IPS-NIHi11 (cell line): Measurements from ENCODE around the gene PPP2R2C.

Experiments
- DNase-seq: peaks from one replicate; pipeline ENCODE4 v3.0.0; 2012; ENCODE audit warnings: mixed read lengths, low spot score

The PPP2R2C gene

DNA sequence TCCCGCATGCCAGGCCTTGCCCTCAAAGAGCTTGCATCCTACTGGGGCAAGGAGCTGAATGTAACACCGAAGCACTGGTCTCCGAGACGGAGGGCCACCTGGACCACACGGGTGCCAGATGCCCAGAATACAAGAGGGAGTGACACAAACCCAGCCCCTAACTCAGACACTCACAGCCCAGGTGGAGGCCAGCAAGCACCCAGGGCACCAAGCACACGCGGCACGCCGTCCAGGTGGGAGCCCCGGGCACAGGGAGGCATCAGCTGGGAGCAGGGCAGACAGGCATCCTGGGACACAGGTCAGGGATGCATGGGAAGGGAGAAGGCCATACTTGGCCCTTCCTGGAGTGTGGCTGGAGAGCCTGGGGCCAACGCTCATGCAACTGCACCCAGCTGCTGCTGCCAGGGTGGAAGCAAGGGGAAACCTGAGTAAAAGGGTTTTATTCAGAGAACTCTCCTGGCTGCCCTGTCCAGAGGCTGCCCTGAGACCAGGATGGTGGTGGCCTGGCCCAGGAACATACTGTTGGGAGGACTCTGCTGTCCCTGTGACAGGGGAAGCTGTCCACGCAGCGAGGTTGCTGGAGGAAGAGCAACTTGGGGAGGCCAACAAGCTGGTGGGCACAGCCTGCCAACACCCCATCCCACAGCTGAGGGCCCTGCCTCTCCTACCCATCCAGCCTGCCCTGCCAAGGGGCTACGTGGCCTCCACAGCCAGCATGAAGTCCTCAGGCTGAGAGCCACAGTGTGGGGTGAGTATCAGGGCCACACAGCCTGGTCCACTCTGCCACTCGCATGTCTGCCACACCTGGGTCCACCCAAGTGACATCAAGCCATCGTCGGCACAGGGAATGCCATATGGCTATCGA is 22.2 kb upstream of the PPP2R2C start:
- no peak for DNase-seq

DNA sequence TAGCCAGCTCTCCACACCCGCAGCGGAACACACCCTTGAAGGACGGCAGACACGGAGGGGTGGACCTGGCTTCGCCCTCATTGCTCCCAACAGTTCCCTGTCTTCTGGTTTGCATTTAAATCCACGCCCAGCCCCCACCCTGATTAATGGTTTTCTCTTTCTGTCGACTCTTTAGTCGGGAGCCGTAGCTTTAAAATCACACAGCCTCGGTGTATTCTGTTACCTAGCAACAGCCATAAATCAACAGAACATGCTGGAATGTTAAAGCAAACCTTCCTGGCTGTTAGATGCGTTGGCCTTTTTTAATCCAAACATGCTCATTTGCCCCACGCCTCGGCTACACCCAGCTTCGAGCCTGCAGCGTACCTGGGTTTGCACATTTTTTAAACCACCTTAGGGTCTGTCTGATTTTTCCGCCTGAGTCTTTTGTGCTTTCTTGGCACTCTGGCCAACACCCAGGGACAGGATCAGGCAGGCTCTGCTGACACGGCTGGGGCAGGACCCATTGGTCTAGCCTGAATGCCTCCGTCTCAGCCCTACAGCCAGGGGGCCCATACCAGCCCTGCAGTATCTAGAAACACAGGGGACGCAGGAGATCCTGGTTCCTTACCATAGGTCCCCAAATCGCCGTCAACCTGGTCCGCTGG is 21.4 kb upstream of the PPP2R2C start:
- DNase-seq = peak; percentile 35

DNA sequence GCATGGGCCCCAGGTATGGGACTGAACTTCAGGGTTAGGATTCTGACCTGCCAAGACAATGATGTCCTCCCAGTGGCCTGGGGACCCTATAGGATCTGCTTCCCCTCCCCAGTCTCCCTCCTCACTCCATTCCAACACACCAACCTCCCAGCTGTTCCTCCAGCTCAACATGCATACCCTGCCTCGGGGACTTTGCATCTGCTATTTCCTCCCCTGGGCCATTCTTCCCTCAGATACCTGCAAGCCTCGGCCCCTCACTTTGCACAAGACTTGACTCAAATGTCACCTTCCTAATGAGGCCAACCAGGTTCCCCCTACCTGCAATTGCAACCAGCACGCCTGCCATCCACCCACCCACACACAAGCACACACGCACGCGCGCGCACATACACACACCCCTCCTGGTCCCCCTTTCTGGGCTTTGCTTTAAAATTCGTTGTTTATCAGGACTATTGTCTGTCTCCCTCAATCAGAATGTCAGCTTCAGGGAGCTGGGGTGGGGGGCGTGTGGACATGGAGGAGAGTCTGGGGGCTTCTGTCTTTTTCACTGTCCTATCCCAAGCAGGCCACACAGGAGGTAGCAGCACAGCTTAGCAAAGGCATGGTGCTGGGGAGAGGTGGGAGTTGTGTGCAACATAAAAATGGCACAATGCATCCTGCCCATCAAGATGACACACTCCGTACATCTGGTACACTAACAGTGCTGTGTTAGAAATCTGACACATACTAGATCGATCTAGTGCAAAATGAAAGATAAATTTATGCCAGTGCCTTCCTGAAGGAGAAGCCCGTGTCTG is 20.6 kb upstream of the PPP2R2C start:
- DNase-seq = no peak

DNA sequence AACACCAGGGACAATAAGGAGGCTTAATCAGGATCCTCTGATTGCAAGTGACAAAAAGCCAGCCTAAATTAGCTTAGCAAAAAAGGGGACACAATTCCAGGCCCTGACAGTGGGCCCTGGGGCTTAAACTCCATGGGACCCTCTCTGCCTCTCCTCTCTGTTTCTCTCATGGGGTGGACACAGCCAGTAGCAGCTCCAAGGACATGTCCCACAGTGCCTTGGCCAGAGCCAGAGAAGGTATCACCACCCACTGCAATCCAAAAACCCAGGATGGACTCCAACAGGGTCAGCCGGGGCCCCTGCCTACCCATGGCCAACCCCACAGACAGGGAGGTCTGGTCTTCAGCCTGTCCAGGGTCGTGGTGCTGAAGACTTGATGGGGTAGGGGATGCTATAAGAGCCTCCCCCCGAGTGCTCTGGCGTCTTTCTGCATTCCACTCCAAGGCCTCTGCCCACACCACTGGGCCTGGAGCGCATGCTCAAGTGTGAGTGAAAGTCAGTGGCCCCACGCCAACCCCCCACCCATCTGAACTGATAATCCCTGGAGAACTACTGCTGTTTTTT is 19.7 kb upstream of the PPP2R2C start:
- DNase-seq = no peak

DNA sequence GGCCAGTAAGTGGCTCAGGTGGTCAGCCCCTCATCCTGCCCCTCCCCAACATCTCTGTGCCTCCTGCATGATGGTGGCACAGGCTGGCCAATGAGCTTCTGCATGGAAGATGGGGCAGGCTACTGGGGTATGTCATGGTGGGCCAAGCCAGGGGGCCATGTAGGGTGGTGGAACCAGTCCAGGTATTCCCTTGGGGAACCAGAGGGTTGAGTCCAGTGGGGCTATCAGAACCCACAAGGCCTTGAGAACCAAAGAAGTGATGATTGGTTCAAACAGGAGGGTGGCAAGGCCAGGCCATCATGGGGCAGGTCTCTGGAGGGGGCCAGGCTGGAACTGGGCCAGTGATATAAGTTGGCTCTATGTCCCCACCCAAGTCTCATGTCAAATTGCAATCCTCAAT is 18.8 kb upstream of the PPP2R2C start:
- no peak for DNase-seq

DNA sequence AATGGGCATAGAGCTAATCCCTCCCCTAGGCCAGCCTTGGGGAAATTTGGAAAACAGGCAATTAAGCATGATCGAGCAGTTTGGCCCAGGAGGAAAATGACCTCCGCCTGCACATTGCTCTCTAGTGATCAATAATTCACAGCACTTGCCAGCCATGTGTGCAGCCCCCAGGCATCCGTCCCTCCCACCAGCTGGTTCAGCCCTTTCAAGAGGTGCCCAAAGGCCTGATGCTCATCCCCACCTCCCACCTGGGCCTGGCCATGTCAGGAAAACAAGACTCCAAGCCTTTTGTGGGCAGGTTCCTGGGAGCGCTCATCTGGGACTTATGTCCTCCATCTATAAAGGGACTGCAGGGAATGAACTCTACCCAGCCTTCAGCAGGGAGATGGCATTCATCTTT is 17.5 kb upstream of the PPP2R2C start:
- no peak for DNase-seq

DNA sequence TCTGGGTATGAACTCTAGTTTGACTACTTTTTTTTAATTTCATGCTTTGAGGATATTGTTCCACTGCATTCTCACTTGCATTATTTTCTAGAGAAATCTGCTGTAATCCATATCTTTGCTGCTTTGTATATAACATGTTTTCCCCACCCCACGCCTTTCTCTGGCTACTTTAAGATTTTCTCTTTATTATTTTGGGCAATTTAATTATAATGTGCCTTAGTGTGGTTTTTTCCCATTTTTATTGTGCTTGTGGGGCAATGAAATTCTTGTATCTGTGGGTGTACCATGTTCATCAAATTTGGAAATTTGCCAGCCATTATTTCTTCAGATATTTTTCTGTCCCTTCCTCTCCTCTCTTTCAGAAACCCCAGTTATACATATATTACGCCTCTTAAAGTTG is 15.1 kb upstream of the PPP2R2C start:
- no peak for DNase-seq

DNA sequence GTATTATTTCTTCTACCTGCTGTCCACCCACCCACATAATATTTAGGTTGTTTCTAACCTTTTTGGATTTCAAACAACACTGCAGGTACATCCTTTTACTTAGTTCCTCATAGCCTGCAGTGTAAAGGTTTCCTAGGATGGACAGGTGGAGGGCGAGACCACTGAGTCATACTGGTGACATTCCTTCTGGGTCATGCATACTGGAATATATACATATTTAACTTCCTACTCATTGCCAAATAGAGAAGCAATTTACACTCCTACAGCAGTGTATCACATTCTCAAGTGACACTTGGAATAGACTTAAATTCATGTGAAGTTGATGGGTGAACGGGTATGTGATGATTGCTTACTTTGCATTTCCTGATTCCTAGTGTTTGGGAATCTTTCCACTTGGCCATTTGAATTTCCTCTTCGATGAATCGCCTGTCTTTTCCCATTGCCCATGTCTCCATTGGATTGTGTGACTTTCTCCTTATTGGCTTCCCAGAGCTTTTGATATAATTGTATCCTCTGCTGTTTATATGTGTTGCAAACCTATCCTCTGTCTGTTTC is 8.2 kb upstream of the PPP2R2C start:
- DNase-seq = no peak

DNA sequence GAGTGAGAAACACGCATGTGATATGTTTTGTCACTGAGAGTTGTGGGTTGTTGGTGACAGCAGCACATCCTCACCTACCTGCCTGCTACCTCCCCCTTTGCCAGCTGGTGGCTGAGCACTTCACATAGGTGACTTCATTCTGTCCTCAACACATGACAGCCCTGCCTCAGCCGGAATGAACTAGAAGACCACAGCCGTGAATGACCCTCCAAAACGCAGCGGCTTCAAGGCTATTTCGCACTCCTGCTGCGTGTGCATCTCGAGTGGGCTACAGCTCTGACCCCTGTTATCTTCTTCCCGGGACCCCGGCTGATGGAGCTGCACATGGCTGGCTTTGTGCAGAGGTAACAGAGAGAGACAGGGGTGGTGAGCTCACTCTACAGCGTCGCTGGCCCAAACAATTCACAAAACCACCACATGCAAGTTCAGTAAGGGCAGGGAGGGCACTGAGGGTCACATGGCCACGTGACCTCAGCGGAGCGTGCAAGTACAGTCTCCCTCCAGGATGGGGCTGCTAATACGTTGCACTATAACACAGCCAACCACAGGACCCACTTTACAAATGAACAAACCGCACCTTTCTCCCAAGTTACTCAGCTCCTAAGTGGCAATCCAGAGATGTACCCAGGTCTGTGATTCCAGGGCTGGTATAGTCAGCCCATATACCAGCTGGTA is 6.3 kb upstream of the PPP2R2C start:
- no peak for DNase-seq

DNA sequence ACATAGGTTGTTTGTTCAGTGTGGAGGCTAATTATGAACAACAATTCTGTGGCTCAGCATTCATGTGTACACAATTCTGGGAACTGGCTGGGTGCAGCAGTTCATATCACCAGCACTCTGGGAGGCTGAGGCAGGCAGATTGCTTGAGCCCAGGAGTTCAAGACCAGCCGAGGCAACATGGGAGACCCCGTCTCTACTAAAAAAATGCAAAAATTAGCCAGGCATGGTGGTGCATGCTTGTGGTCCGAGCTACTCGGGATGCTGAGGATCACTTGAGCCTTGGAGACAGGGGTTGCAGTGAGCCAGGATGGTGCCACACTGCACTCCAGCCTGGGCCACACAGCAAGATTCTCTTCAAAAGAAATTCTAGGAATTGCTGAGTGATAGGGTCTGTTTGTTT is 4.5 kb upstream of the PPP2R2C start:
- no peak for DNase-seq

DNA sequence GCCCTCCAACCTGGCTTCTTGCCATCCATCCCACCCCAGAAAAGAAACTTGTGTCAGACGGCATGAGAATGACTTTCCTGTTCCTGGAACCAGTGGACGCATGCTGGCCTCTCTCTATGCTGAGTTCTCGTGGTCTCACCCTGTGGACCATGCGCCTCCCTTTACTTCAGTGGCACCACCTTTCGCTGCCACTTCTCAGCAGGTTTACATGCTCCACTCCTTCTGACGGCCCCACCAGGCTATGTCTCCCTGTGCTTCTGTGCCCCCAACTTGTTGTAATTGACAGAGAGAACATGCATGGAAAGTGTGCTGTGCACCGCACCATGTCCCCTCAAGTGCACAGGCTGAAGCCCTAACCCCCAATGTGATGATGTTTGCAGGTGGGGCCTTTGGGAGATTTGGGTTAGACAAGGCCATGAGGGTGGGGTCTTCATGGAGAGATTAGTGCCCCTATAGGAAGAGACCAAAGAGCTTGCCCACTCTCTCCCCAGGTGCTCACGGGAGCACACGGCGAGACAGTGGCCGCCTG is 3.1 kb upstream of the PPP2R2C start:
- no peak for DNase-seq

DNA sequence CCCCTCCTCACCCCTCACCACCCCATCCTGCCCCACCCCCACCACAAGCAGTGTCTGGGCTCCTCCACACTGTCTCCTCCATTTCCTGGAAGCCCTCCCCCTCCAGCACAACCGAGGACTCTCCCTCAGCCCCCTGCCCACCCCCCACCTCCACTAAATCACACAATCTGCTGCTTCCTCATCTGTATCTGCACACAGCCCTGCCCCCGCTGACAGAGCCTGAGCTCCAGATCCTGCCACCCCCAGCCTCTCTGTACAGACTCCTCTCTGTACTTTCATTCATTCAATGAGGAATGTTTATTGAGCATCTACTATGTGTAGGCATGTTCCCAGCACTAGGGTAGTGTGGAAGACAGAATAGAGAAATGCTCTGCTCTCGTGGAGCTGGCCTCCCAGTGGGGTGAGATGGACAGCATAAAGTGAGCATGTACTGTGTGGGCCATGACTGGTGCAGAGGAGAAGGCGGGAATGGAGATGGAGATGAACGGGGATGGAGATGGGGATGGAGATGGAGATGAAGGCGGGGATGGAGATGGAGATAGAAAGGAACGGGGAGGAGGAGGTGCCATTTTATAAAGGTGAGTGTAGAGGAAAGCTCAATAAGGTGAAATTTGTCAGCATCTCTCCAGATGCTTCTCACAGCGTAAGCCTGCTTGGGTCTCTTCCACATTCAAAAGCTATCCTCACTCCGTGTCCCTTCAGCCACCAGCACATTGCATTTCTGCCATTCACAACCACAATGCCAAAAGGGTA is 2.5 kb upstream of the PPP2R2C start:
- no peak for DNase-seq

DNA sequence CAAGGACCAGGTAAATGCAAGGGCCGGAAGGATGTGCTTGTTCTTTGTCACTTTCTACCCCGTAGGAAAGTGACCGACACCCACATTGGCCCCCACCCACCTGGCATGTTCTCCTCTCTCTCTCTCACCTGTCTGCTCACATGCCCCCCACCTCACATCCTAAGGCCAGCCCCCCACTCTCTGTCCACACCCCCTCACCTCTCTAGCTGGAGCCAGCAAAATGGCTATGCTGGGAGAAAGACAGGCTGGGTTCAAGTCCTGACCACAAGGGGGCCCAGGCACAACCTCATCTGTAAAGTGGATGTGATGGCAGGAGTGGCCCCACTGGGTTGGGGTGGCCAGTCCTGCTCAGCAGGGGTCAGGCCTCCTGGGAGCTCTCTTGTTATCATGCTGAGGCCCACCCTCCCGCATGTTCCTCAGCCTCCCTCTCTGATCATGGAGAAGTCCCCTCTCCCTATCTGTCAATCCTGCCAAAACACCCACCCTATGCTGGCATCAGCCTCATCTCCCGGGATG is 1.7 kb upstream of the PPP2R2C start:
- DNase-seq = peak; percentile 56

DNA sequence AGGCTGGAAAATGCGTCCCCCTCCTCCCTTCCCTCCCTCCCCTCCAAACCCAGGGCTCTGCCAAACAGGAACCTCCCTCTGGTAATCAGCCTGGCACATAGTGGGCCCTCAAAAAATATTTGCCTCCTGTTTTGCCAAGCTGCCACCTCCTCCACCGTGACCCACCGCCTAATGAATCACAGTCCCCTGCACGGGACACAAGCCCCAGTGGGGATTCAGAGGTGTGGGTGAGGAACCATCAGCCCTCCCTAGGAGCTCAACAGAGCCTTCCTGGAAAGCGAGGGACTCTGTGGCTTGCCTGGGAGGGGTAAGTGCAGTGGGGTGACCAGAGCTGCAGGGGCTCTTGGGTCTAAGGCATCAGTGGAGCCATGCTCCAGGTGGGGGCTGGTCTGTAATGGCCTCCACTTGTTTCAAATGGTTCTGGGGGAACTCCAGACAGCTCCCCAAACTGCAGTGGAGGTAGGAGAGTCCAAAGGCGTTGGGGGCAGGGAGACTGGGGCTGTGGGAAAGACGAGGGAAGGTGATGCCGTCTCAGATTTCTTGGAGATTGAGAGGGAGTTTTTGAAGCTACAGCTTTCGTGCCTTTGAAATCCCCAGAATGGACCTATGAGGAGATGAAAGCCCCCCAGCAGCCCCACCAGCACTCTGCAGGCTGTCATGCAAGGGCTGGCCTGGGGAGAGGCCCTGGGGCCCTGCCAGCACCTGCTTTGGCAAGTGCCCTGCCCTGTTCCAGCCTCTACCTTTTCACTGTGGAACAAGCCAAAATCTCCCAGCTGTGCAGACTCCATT is 1.0 kb upstream of the PPP2R2C start:
- no peak for DNase-seq

DNA sequence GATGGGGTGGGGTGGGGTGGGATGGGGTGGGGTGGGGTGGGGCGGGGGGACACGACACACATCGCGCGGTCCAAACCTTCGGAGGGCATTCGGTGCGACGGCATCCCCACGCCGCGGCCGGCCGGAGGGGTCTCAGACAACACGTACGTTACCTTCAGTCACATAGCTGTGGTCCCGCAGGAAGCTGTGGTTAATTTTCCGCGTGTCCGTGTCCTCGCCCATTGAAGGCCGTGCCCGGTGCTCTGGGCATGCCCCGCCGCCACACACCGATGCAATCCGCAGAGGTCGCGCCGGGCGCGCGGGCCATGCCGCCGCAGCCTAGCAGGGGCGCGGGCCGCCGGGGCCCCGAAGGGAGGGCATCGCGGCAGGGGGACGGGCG is 417 bp downstream of the PPP2R2C start:
- no peak for DNase-seq

DNA sequence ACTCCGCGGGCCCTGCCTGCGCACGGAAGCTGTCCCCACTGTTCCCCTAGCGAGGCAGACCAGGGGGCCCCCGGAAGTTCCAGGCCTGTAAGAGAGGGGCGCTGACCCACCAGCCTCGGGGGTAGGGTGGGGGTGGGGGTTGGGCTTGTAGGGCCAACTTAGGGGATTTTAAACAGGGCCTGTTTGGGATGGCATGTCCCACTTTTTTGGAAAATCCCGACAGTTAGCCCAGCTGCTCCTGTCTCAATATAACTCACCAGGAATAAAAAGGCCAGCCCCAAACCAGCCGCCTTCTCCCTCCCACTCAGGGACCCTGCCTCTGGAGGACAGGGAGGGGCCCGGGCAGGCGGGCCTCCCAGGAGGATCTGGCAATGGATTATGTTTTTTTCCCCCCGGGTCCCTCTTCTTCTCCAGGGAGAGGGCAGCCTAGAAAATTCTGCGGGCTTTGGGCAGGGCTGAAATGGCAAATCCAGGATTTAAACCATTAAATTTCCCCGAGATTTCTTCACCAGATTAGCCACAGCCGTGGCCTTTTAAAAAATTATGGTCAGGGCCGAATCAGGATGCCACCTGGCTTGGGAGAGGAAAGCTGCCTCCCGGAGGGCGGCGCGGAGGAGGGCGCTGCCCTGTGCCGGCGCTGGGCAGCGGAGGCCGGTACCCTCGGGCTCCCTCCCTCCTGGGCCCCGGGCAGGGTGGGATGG is 957 bp downstream of the PPP2R2C start:
- DNase-seq = no peak

DNA sequence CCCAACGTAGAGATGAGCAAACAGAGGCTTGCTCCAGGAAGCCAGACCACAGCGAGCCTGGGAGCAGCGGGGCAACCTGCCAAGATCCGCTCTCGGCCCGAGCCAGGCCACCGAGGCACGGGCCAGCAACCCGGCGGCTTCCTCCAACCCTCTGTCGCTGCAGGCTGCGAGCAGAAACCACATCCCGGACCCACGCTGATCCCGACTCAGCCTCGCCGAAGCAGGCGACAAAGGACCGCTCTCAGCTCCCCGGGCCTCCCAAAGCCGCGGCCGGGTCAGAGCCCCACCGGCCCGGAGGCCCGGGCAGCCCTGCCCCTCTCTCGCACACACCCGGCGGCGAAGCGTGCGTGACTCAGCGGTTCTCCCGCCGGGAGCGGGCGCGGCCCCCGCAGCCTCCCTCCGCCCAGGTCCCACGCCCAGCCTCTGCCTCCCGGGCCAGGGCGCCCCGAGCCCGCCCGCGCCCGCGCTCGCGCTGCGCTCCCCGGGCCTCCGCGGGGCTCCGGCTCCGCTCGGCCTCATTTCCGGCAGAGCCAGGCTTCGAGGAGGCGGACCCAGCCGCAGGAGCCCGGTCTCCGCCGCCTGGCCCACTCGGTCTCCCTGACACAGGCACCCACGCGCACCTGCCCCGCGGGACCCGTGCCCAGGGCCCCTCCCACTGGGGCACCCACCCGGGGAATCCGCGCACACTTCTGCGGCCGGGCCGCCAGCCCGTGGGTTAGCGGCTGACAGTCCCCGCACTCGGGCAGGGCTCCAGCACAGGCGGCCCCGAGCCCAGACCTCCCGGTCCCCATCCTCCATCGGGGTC is 1.7 kb downstream of the PPP2R2C start:
- DNase-seq = peak; percentile 71

DNA sequence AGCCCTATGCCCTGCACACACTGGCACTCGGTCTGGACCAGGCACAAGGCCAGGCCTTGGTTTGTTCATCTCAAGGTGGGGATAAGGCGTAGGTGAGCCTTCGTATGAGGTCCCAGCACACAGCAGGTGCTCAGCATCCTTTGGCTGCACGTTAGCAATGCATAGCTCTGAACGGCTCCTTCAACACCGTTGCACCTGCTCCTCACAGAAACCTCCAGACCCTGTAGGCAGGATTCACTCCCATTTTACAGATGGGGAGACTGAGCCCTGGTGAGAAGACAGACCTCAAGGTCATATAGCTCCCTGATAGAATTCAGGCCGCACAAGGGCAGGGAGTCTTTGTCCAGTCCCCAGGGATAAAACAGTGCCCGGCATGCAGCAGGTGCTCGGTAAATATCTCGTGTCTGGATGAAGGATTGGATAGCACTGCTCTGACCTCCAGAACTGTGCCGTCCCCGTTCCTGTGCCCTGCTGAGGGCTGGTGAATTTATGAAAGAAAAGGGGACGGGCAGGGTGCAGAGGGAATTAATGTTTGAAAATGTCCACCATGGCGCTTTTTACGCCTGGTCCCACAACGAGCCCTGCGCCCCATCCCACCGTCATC is 2.4 kb downstream of the PPP2R2C start:
- DNase-seq = no peak
